Measurements from ENCODE around the gene TEK. TPM values are rescaled to one million over a fixed set of nuclear protein-coding genes. Genes with fewer than 3 reads are reported as not detected.

TEK gene
- total and polyA plus RNA-seq, 9 of the 15 experiments (the other 6 are each of a cell fraction or from before 2014, with no cell fraction given) = 0.03 to 0.13 (median 0.06) TPM

DNA sequence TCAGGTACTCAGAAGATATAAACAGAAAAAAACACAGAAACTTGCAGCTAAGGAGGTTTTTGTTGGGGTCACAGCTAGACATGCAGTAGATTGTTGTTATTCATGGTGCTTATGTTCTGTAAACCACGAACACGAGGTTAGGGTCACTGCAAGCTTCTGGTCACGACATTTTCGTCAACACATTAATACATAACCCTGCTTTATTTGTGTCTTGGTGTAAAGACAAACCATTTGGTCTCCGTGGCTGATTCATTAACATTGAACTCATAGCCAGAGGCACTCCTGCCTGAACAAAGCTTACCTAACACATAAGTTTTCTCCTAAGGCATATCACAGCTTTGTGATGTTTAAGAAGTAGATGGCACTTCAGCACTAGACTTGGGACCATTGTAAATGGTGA lies 16.9 kb downstream of the TEK start:
- 3% methylated on average over 5 of the region's 5 CpGs for WGBS (ENCODE audit: insufficient coverage, low coverage, missing lambda C conversion rate)
- POLR2A ChIA-PET = no interaction called here
- FAIRE-seq = no peak

More for the DNA sequence above, 16.9 kb downstream of the TEK start:
- Histone ChIP-seq H4K20me1 (replicated peaks; ENCODE audit: control insufficient read depth, insufficient read depth, low read length) (no peaks in the 10 kb centered on the region), H3K9ac (ENCODE audit: insufficient read depth in 1 of 2, low read depth in 2 of 2, low read length in 2 of 2) (no peak overlapping the region), H3K27me3 (ENCODE audit: control insufficient read depth in 2 of 2, insufficient read depth in 2 of 2, low read length in 2 of 2) (no peaks in the 10 kb centered on the region), H3K36me3 (ENCODE audit: control insufficient read depth, insufficient read depth, low read length) (no peaks in the 10 kb centered on the region), H3K79me2 (ENCODE audit: control insufficient read depth, insufficient read depth, low read length) (no peaks in the 10 kb centered on the region), H3K4me1 (replicated peaks in 1 of 2; ENCODE audit: control insufficient read depth in 2 of 2, insufficient read depth in 2 of 2, low read length in 2 of 2) (no peaks in the 10 kb centered on the region), H3K9me1 (ENCODE audit: control insufficient read depth, insufficient read depth, low read length) (no peaks in the 10 kb centered on the region), H3K4me3 (no peak overlapping the region), H2AFZ (ENCODE audit: low read depth, low read length) (no peak overlapping the region), H3K4me2 (ENCODE audit: insufficient read depth, low read length) (no peak overlapping the region), H3K27ac (ENCODE audit: extremely low read depth, low read depth, low read length) (no peak overlapping the region), H3K9me3 (replicated peaks; ENCODE audit: control insufficient read depth, insufficient read depth, low read depth, low read length) (no peaks in the 10 kb centered on the region)
- ATAC-seq (no peak), DNase-seq (ENCODE audit: extremely low read depth in 1 of 4, low spot score in 3 of 4) (no peak)
- in situ Hi-C loops (cut with MboI) = no loop called here
- CTCF ChIA-PET (ENCODE audit: low intra/inter-chr PET ratio) = no interaction called here
- no TSS peak for BruUV-seq (replicated peaks)
- intact Hi-C loops (cut with micrococcal nuclease) = no loop called here
- TF ChIP-seq ZNF696 (CRISPR knock-in tag; conservative IDR thresholded peaks at IDR 0.05) (no peak), HES1 (IDR thresholded peaks at IDR 0.05; ENCODE audit: low read depth) (no peak), ARID1B (IDR thresholded peaks at IDR 0.05) (no peak), STAT5B (CRISPR knock-in tag; IDR thresholded peaks at IDR 0.05) (no peak), ZNF592 (IDR thresholded peaks at IDR 0.05) (no peak), HEY1 (CRISPR knock-in tag; IDR thresholded peaks at IDR 0.05; ENCODE audit: borderline replicate concordance) (no peak), GATA2 (CRISPR knock-in tag; IDR thresholded peaks at IDR 0.05) (no peak), RHOXF2B (CRISPR knock-in tag; conservative IDR thresholded peaks at IDR 0.05) (no peak), ZBED1 (IDR thresholded peaks at IDR 0.05) (no peak)
- TF ChIP-seq, protein P1, sequence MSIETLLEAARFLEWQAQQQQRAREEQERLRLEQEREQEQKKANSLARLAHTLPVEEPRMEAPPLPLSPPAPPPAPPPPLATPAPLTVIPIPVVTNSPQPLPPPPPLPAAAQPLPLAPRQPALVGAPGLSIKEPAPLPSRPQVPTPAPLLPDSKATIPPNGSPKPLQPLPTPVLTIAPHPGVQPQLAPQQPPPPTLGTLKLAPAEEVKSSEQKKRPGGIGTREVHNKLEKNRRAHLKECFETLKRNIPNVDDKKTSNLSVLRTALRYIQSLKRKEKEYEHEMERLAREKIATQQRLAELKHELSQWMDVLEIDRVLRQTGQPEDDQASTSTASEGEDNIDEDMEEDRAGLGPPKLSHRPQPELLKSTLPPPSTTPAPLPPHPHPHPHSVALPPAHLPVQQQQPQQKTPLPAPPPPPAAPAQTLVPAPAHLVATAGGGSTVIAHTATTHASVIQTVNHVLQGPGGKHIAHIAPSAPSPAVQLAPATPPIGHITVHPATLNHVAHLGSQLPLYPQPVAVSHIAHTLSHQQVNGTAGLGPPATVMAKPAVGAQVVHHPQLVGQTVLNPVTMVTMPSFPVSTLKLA (conservative IDR thresholded peaks at IDR 0.05) = no peak
